KMS-11 (cell line): Measurements from ENCODE around the gene TEKT4.

Source experiments
- H2AFZ ChIP-seq: fragments of 200-600 bp; sonication (generic); 2 replicates; pipeline ENCODE4 v1.6.1; 2016; ENCODE audit warnings: antibody characterized with exemption, mixed run types, low read depth
- H3K27ac ChIP-seq: fragments of 200-600 bp; sonication (generic); 2 replicates; pipeline ENCODE4 v1.6.1; 2016; ENCODE audit warnings: mild to moderate bottlenecking, mixed run types
- H3K27me3 ChIP-seq: fragments of 200-600 bp; sonication (generic); 2 replicates; pipeline ENCODE4 v1.6.1; 2017; ENCODE audit warnings: mild to moderate bottlenecking, low read depth, mixed run types, moderate library complexity; ENCODE audit not compliant: insufficient read depth
- H3K36me3 ChIP-seq: fragments of 200-600 bp; sonication (generic); 2 replicates; pipeline ENCODE4 v1.6.1; 2017; ENCODE audit warnings: mild to moderate bottlenecking, mixed run types; ENCODE audit not compliant: insufficient read depth
- H3K4me1 ChIP-seq: fragments of 200-600 bp; sonication (generic); 2 replicates; pipeline ENCODE4 v1.6.1; 2016; ENCODE audit warnings: mild to moderate bottlenecking, low read depth, mixed run types; ENCODE audit not compliant: poor library complexity, severe bottlenecking
- H3K4me2 ChIP-seq: fragments of 200-600 bp; sonication (generic); 2 replicates; pipeline ENCODE4 v1.7.0; 2016; ENCODE audit warnings: mild to moderate bottlenecking, mixed run types
- H3K4me3 ChIP-seq: fragments of 200-600 bp; sonication (generic); IDR thresholded peaks from 2 replicates; pipeline ENCODE4 v1.6.1; 2017; ENCODE audit warnings: low read depth, low read length, mixed read lengths; ENCODE audit not compliant: insufficient read depth
- H3K79me2 ChIP-seq: fragments of 200-600 bp; sonication (generic); 2 replicates; pipeline ENCODE4 v1.6.1; 2016; ENCODE audit warnings: low read depth, mixed run types; ENCODE audit not compliant: insufficient read depth
- H3K9ac ChIP-seq: fragments of 200-600 bp; sonication (generic); 2 replicates; pipeline ENCODE4 v1.6.1; 2016; ENCODE audit warnings: mild to moderate bottlenecking, mixed run types
- H4K20me1 ChIP-seq: fragments of 200-600 bp; sonication (generic); 2 replicates; pipeline ENCODE4 v1.6.1; 2016; ENCODE audit warnings: mild to moderate bottlenecking, mixed run types; ENCODE audit not compliant: insufficient read depth
- CTCF ChIP-seq: fragments of 200-600 bp; sonication (generic); conservative IDR thresholded peaks from 2 replicates; pipeline ENCODE4 v1.6.1; 2017; ENCODE audit warnings: low read depth, mild to moderate bottlenecking, antibody characterized with exemption, low read length, moderate library complexity, mixed read lengths

Gene TEKT4

GRCh38 chr2:94870440-94871225 is 597 bp upstream of the TEKT4 start:
- H3K4me3 ChIP-seq, result no peak overlapping the region
- no peaks in the 10 kb centered on the region for H3K79me2 ChIP-seq
- H3K36me3 ChIP-seq, result no peaks in the 10 kb centered on the region
- no peaks in the 10 kb centered on the region for H3K27me3 ChIP-seq
- TF ChIP-seq CTCF, result peak; percentile 36; the same call in 1 of the 2 replicates
- H3K27ac ChIP-seq, result no peak overlapping the region
- no peaks in the 10 kb centered on the region for H4K20me1 ChIP-seq
- no peak overlapping the region for H2AFZ ChIP-seq
- H3K4me2 ChIP-seq, result no peak overlapping the region
- H3K9ac ChIP-seq, result no peak overlapping the region
- no peaks in the 10 kb centered on the region for H3K4me1 ChIP-seq

GRCh38 chr2:94872088-94872618 is 923 bp downstream of the TEKT4 start:
- Histone ChIP-seq H3K36me3 (no peaks in the 10 kb centered on the region), H2AFZ (no peak overlapping the region), H3K27me3 (no peaks in the 10 kb centered on the region), H3K9ac (no peak overlapping the region), H3K4me2 (no peak overlapping the region), H3K79me2 (no peaks in the 10 kb centered on the region), H3K4me3 (no peak overlapping the region), H3K4me1 (no peaks in the 10 kb centered on the region), H4K20me1 (no peaks in the 10 kb centered on the region), H3K27ac (no peak overlapping the region)
- no peak for TF ChIP-seq CTCF

GRCh38 chr2:94872676-94873361 is 1.6 kb downstream of the TEKT4 start:
- no peak overlapping the region for H3K4me3 ChIP-seq
- H2AFZ ChIP-seq, result no peak overlapping the region
- no peaks in the 10 kb centered on the region for H3K36me3 ChIP-seq
- no peaks in the 10 kb centered on the region for H3K27me3 ChIP-seq
- no peak overlapping the region for H3K9ac ChIP-seq
- no peaks in the 10 kb centered on the region for H4K20me1 ChIP-seq
- no peak overlapping the region for H3K4me2 ChIP-seq
- no peaks in the 10 kb centered on the region for H3K4me1 ChIP-seq
- H3K79me2 ChIP-seq, result no peaks in the 10 kb centered on the region
- TF ChIP-seq CTCF, result no peak
- no peak overlapping the region for H3K27ac ChIP-seq

- H4K20me1 ChIP-seq, result no peaks in the 10 kb centered on the region
- no peaks in the 10 kb centered on the region for H3K4me1 ChIP-seq
- no peaks in the 10 kb centered on the region for H3K27me3 ChIP-seq
- H2AFZ ChIP-seq, result peak overlapping the region; percentile 64; the same call in 1 of the 2 replicates
- H3K4me3 ChIP-seq, result no peak overlapping the region
- H3K36me3 ChIP-seq, result no peaks in the 10 kb centered on the region
- no peaks in the 10 kb centered on the region for H3K79me2 ChIP-seq
- TF ChIP-seq CTCF, result no peak
- H3K4me2 ChIP-seq, result no peak overlapping the region
- H3K27ac ChIP-seq, result no peak overlapping the region
- H3K9ac ChIP-seq, result no peak overlapping the region
Measured at GRCh38 chr2:94873362-94874276, 2.4 kb downstream of the TEKT4 start.
